ENCODE results near the gene TDRD9. TPM values are rescaled to one million over a fixed set of nuclear protein-coding genes. Genes with fewer than 3 reads are reported as not detected.

The TDRD9 gene
- total and polyA plus RNA-seq, 2 experiments from 2014 or later = not detected

DNA sequence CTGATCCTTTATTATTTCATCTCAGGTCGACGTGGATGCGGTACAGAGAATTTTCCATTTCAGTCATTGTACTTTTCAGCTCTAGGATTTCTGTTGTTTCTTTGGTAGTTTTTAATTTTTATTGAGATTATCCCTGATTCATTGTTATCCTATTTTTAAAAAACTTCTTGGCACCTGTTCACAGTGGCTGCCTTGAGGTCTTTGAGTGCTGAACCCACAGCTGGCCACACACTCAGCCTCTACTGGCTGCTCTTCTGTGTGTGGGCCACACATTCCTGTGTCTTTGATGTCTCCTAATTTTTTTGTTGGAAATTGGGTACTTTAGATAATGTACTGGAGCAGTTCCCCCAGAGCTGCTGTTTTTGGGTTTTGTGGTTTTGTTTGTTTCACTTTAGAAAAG is 119.5 kb downstream of the TDRD9 start:
- Histone ChIP-seq H4K20me1 (ENCODE audit: insufficient read depth) (no peaks in the 10 kb centered on the region), H3F3A (ENCODE audit: insufficient read depth) (no peaks in the 10 kb centered on the region), H3K4me2 (ENCODE audit: unreplicated experiment) (no peak overlapping the region), H3K79me2 (ENCODE audit: insufficient read depth) (no peaks in the 10 kb centered on the region), H3K9me2 (ENCODE audit: insufficient read depth) (no peaks in the 10 kb centered on the region), H3K27me3 (replicated peaks; ENCODE audit: insufficient read depth) (peaks cover 11% of the 10 kb centered on the region; the same call in 1 of the 2 replicates), H2AFZ (no peak overlapping the region), H3K9me3 (ENCODE audit: low read depth) (no peaks in the 10 kb centered on the region), H3K36me3 (ENCODE audit: low read depth) (no peaks in the 10 kb centered on the region), H3K9ac (no peak overlapping the region), H3K4me3 (no peak overlapping the region), H3K4me1 (ENCODE audit: insufficient read depth) (no peaks in the 10 kb centered on the region), H3K27ac (no peak overlapping the region)
- 63 to 82% methylated on average over 3 of the region's 3 CpGs for WGBS, 2 experiments (ENCODE audit: low coverage in 1 of 2, low lambda C conversion rate in 2 of 2, missing lambda C conversion rate in 2 of 2)
- TF ChIP-seq EZH2 (IDR thresholded peaks at IDR 0.05; ENCODE audit: insufficient read depth, poor library complexity, severe bottlenecking) (no peak), EZH2phosphoT487 (IDR thresholded peaks at IDR 0.05; ENCODE audit: insufficient read depth, low read depth) (no peak)
- in situ Hi-C loops (cut with MboI) = no loop called here
- DNase-seq = no peak

DNA sequence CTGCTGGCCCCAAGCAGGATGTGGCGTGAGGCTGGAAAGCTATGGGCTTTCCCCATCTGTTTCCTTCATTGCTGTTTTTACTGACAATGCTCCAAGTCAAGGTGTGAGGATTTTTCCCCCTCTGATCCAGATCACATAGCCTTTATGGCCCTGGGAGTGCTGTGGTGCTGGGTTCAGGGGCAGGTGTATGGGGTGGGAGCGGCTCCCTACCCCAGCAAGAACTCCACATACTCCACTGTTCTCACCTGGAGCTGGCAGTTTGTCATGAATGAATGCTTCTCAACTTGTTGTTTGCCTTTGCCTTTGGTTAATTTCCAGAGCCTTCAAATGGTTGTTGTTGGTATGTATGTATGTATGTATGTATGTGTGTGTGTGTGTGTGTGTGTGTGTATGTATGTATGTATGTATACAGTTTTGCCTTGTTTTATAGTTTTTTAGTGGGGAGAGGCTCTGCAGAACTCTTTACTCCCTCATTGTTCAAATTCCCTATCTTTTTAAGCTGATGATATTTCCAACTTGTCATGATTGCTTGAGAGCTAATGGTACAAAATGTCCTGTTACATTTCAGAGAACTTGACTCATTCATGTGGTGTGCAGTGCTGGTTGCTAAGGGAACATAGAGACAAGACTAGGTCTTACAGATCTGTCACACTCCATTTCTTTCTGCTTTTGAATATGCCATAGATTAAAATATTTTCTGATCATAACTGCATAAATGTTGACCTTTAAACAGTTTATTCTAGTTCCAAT is 120.7 kb downstream of the TDRD9 start:
- Histone ChIP-seq H3K9me2 (ENCODE audit: insufficient read depth) (no peaks in the 10 kb centered on the region), H3K27me3 (replicated peaks; ENCODE audit: insufficient read depth) (peaks cover 16% of the 10 kb centered on the region; the same call in 1 of the 2 replicates), H3K4me2 (ENCODE audit: unreplicated experiment) (no peak overlapping the region), H4K20me1 (ENCODE audit: insufficient read depth) (no peaks in the 10 kb centered on the region), H3K27ac (no peak overlapping the region), H3F3A (ENCODE audit: insufficient read depth) (no peaks in the 10 kb centered on the region), H3K79me2 (ENCODE audit: insufficient read depth) (no peaks in the 10 kb centered on the region), H3K9ac (no peak overlapping the region), H2AFZ (no peak overlapping the region), H3K4me3 (no peak overlapping the region), H3K36me3 (ENCODE audit: low read depth) (no peaks in the 10 kb centered on the region), H3K9me3 (ENCODE audit: low read depth) (no peaks in the 10 kb centered on the region), H3K4me1 (ENCODE audit: insufficient read depth) (no peaks in the 10 kb centered on the region)
- in situ Hi-C loops (cut with MboI) = no loop called here
- DNase-seq = peak; percentile 27
- TF ChIP-seq EZH2 (IDR thresholded peaks at IDR 0.05; ENCODE audit: insufficient read depth, poor library complexity, severe bottlenecking) (no peak), EZH2phosphoT487 (IDR thresholded peaks at IDR 0.05; ENCODE audit: insufficient read depth, low read depth) (no peak)
- WGBS, 2 experiments (ENCODE audit: low coverage in 1 of 2, low lambda C conversion rate in 2 of 2, missing lambda C conversion rate in 2 of 2) = 56 to 58% methylated on average over 2 of the region's 2 CpGs

DNA sequence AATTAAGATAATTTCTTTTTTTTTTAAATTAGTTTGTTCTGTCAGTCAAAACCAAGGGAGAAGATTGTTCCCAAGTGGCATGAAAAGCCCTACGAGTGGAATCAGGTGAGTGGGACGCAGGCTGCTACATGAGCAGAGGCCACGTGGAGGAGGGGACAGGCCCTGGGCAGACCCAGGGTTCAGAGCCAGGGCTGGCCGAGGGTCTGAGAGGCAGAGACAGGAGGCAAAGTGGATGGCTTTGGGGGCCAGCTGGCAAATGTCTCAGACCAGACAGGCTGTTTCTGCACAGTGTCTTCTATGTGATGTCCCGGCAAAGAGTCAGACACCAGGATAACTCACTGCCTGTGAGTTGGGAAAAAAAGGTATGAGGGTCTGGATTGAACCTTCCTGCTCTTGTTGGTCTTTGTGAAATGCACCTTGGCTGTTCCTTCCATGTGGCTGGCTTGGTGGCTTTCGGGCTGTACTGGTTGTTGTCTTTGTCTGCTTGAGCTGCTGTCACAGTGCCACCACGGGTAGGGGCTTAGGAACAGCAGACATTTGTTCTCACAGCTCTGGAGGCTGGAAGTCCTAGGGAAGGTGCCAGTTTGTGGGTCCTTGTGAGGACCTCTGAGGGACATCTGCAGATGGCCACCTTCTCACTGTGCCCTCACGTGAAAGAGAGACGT is 121.5 kb downstream of the TDRD9 start:
- Histone ChIP-seq H4K20me1 (ENCODE audit: insufficient read depth) (no peaks in the 10 kb centered on the region), H3K4me1 (ENCODE audit: insufficient read depth) (no peaks in the 10 kb centered on the region), H3K9me3 (ENCODE audit: low read depth) (no peaks in the 10 kb centered on the region), H3K36me3 (ENCODE audit: low read depth) (no peaks in the 10 kb centered on the region), H3K79me2 (ENCODE audit: insufficient read depth) (no peaks in the 10 kb centered on the region), H3K27me3 (replicated peaks; ENCODE audit: insufficient read depth) (peaks cover 16% of the 10 kb centered on the region; the same call in 1 of the 2 replicates), H3F3A (ENCODE audit: insufficient read depth) (no peaks in the 10 kb centered on the region), H3K9ac (no peak overlapping the region), H3K4me2 (ENCODE audit: unreplicated experiment) (no peak overlapping the region), H2AFZ (no peak overlapping the region), H3K4me3 (no peak overlapping the region), H3K9me2 (ENCODE audit: insufficient read depth) (no peaks in the 10 kb centered on the region), H3K27ac (no peak overlapping the region)
- TF ChIP-seq EZH2phosphoT487 (IDR thresholded peaks at IDR 0.05; ENCODE audit: insufficient read depth, low read depth) (no peak), EZH2 (IDR thresholded peaks at IDR 0.05; ENCODE audit: insufficient read depth, poor library complexity, severe bottlenecking) (no peak)
- in situ Hi-C loops (cut with MboI) = no loop called here
- DNase-seq = no peak
- 17 to 20% methylated on average over 9 of the region's 9 CpGs for WGBS, 2 experiments (ENCODE audit: low coverage in 1 of 2, low lambda C conversion rate in 2 of 2, missing lambda C conversion rate in 2 of 2)

DNA sequence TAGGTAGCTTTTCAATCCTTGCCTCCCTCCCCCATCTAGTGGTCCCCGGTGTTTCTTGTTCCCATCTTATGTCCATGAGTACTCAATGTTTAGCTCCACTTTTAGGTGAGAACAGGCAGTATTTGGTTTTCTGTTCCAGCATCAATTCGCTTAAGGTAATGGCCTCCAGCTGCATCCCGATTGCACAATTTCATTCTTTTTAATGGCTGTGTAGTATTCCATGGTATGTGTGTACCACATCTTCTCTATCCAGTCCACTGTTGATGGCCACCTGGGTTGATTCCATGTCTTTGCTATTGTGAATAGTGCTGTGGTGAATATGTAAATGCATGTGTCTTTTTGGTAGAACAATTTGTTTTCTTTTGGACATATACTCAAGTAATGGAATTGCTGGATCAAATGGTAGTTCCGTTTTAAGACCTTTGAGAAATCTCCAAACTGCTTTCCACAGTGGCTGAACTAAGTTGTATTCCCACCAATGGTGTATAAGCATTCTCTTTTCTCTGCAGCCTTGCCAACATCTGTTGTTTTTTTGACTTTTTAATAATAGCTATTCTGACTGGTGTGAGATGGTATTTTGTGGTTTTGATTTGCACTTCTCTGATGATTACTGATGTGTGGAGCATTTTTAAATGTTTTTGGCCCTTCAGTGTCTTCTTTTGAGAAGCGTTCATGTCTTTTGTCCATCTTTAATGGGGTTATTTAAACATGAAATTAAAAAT is 123.0 kb downstream of the TDRD9 start:
- no peaks in the 10 kb centered on the region for H3F3A ChIP-seq (ENCODE audit: insufficient read depth)
- no peaks in the 10 kb centered on the region for H3K4me1 ChIP-seq (ENCODE audit: insufficient read depth)
- in situ Hi-C loops (cut with MboI) = no loop called here
- no peak overlapping the region for H3K4me3 ChIP-seq
- peaks cover 26% of the 10 kb centered on the region; the same call in 1 of the 2 replicates for H3K27me3 ChIP-seq (replicated peaks; ENCODE audit: insufficient read depth)
- no peak overlapping the region for H3K27ac ChIP-seq
- H3K9me3 ChIP-seq (ENCODE audit: low read depth) = no peaks in the 10 kb centered on the region
- no peaks in the 10 kb centered on the region for H3K36me3 ChIP-seq (ENCODE audit: low read depth)
- H2AFZ ChIP-seq = no peak overlapping the region
- no peaks in the 10 kb centered on the region for H4K20me1 ChIP-seq (ENCODE audit: insufficient read depth)
- H3K4me2 ChIP-seq (ENCODE audit: unreplicated experiment) = no peak overlapping the region
- H3K9ac ChIP-seq = no peak overlapping the region
- no peaks in the 10 kb centered on the region for H3K79me2 ChIP-seq (ENCODE audit: insufficient read depth)
- WGBS, 2 experiments (ENCODE audit: low coverage in 1 of 2, low lambda C conversion rate in 2 of 2, missing lambda C conversion rate in 2 of 2) = 38 to 41% methylated on average over 5 of the region's 5 CpGs
- no peak for DNase-seq
- H3K9me2 ChIP-seq (ENCODE audit: insufficient read depth) = no peaks in the 10 kb centered on the region
- TF ChIP-seq EZH2phosphoT487 (IDR thresholded peaks at IDR 0.05; ENCODE audit: insufficient read depth, low read depth) = no peak
- no peak for TF ChIP-seq EZH2 (IDR thresholded peaks at IDR 0.05; ENCODE audit: insufficient read depth, poor library complexity, severe bottlenecking)
